Activated CD4-positive, alpha-beta memory T cell treated with anti-CD3 and anti-CD28 coated beads for 36 hours (primary cell): ENCODE data around the gene GRM7. TPM values are rescaled to one million over a fixed set of nuclear protein-coding genes. Genes with fewer than 3 reads are reported as not detected.

Source experiments
- CTCF ChIA-PET: fragments of 350-600 bp; sonication (Branson Sonifier 250); formaldehyde crosslinking; loops from one replicate; lab custom pipeline; 2021; ENCODE audit warnings: antibody characterized with exemption, inconsistent platforms; lab: Charles Lee
- POLR2A ChIA-PET: fragments of 350-600 bp; sonication (Branson Sonifier 250); formaldehyde crosslinking; loops from one replicate; lab custom pipeline; 2021; ENCODE audit warnings: antibody characterized with exemption; lab: Charles Lee
- DNase-seq: peaks from one replicate; pipeline ENCODE4 v3.0.0-alpha.2; 2020
- H3K27ac Mint-ChIP-seq: one replicate; pipeline ENCODE4 v1.8.0; 2021; ENCODE audit warnings: mixed read lengths
- H3K27me3 Mint-ChIP-seq: one replicate; pipeline ENCODE4 v1.8.0; 2021; ENCODE audit warnings: mixed read lengths
- H3K36me3 Mint-ChIP-seq: one replicate; pipeline ENCODE4 v1.8.0; 2021; ENCODE audit warnings: mixed read lengths
- H3K4me1 Mint-ChIP-seq: one replicate; pipeline ENCODE4 v1.8.0; 2021; ENCODE audit warnings: low read depth, mixed read lengths
- H3K4me3 Mint-ChIP-seq: one replicate; pipeline ENCODE4 v1.8.0; 2021; ENCODE audit warnings: mild to moderate bottlenecking, mixed read lengths
- H3K9me3 Mint-ChIP-seq: one replicate; pipeline ENCODE4 v1.8.0; 2021; ENCODE audit warnings: mixed read lengths
- intact Hi-C: fragments of 100-400 bp; cut with micrococcal nuclease; formaldehyde crosslinking; loops from one replicate; pipeline ENCODE4 v1.15.1; 2023
- total RNA-seq, 2 experiments: library from RNA; stranded (reverse); gene quantifications; one replicate each; pipeline ENCODE4 v1.2.3, GENCODE V29; 2021

GRM7 gene
- total RNA-seq, result not detected

DNA sequence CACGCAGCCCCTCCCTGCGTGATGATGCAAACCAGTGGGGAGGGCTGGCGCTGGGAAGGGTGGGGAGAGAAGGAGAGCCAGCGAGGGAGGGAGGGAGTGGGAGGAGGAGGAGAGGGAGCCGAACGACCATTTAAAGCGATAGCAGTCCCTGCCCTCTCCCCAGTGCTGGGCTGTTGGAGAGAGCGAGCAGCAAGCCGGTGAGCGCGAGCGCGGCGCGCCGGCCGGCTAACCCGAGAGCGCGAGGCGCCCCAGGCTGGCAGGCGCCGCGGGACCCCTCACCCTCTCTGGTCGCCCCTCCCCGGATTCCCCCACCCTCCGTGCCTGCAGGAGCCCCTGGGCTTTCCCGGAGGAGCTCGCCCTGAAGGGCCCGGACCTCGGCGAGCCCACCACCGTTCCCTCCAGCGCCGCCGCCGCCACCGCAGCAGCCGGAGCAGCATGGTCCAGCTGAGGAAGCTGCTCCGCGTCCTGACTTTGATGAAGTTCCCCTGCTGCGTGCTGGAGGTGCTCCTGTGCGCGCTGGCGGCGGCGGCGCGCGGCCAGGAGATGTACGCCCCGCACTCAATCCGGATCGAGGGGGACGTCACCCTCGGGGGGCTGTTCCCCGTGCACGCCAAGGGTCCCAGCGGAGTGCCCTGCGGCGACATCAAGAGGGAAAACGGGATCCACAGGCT is at the start of gene GRM7:
Gene GRM7 (plus strand): TSS at position 162 of the 671 bp plus-strand sequence.
- H3K27ac Mint-ChIP-seq, result no peak within 1 kb of the TSS
- no peak for DNase-seq
- H3K4me3 Mint-ChIP-seq, result no peak within 1 kb of the TSS
- H3K36me3 Mint-ChIP-seq, result peaks cover 2% of the 10 kb centered on the region
- ChIA-PET POLR2A (no interaction called here), CTCF (no interaction called here)
- peaks cover 16% of the 10 kb centered on the region for H3K27me3 Mint-ChIP-seq
- peaks cover 3% of the 10 kb centered on the region for H3K9me3 Mint-ChIP-seq
- H3K4me1 Mint-ChIP-seq, result peaks cover 2% of the 10 kb centered on the region
- intact Hi-C loops, result no loop called here

DNA sequence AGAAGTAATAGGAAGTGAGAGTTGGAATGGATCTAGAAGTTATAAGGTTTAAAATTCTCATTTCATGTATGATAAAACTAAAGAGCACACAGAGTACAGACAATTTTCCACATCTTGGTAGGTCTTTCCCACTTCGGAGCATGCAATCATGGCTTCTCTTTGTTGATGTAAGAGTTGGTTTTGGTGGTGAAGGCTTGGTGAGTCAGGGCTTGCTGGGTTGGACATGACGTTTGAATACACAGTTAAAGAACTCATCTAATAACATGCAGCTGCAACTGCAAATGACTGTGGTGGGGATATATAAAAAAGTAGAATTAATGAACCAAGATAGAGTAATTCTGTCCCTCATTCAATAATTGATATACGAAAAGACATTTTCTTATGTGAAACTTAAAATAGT is 39.5 kb upstream of the GRM7 start:
- no peaks in the 10 kb centered on the region for H3K4me1 Mint-ChIP-seq
- H3K27me3 Mint-ChIP-seq, result no peaks in the 10 kb centered on the region
- H3K9me3 Mint-ChIP-seq, result no peaks in the 10 kb centered on the region
- intact Hi-C loops, result no loop called here
- no peaks in the 10 kb centered on the region for H3K36me3 Mint-ChIP-seq
- H3K27ac Mint-ChIP-seq, result no peak overlapping the region
- CTCF ChIA-PET, result no interaction called here
- no peak overlapping the region for H3K4me3 Mint-ChIP-seq
- DNase-seq, result no peak
- POLR2A ChIA-PET, result no interaction called here

DNA sequence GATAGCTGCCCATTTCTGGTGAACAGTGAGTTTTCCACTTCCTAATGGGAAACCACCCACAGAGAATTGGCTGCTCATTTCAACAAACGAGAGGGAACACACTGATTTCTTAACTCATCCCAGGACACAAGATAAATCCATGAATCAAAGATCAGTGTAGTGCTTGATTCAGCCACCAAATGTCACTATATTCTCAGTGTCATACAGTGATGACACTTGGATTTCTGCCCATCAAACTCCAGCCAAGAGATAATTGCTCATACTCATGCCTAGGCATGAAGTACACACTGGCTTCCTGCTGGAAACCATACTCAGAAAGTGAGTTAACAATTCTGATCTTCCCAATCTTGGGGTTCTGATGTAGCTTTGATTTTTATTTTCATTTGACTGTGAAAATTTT is 35.4 kb upstream of the GRM7 start:
- no peaks in the 10 kb centered on the region for H3K36me3 Mint-ChIP-seq
- H3K4me1 Mint-ChIP-seq, result no peaks in the 10 kb centered on the region
- POLR2A ChIA-PET, result no interaction called here

DNA sequence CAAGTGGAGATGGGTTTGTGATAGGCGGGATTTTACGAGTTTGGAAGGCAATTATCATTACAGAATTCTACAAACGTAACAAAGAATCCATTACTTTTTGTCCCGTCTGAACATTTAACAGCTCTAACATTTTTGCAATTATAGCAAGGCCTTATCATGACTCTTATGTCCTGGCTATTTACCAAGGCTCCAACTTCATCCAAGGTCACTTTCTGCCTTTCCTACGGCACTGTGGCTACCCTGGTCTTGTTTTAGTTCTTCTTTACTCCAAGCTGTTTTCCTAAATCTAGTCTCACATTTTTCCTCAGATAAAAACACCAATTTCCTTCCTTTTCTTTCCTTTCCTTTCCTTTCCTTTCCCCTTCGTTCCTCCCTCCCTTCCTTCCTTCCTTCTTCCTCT is 33.5 kb upstream of the GRM7 start:
- Mint-ChIP-seq H3K27me3 (no peaks in the 10 kb centered on the region), H3K9me3 (peaks cover 10% of the 10 kb centered on the region), H3K4me1 (no peaks in the 10 kb centered on the region), H3K27ac (no peak overlapping the region), H3K4me3 (no peak overlapping the region), H3K36me3 (no peaks in the 10 kb centered on the region)
- CTCF ChIA-PET, result no interaction called here
- no peak for DNase-seq
- POLR2A ChIA-PET, result no interaction called here
- intact Hi-C loops, result no loop called here

More for the DNA sequence above, 35.4 kb upstream of the GRM7 start:
- Mint-ChIP-seq H3K27me3 (no peaks in the 10 kb centered on the region), H3K9me3 (peaks cover 5% of the 10 kb centered on the region), H3K27ac (no peak overlapping the region), H3K4me3 (no peak overlapping the region)
- no peak for DNase-seq
- intact Hi-C loops, result no loop called here
- CTCF ChIA-PET, result no interaction called here

DNA sequence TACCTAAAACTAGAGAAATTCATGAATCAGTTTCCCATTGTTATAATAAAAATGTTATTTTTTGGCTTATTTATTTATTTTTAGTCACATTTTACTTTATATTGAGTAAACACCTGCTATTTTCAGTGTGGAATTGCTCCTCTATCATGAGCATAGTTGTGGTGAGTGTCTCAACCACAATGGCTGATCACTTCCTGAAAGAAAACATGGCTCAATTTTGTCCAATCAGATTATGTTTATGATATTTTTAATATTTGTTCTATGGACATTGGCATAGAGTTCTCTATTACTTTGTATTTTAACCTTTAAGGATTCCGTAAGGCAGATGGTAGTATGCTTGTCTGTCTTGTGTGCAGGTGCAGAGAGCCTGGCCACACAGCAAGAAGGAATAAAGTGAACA is 16.2 kb upstream of the GRM7 start:
- H3K4me1 Mint-ChIP-seq, result no peaks in the 10 kb centered on the region
- DNase-seq, result no peak
- no peak overlapping the region for H3K27ac Mint-ChIP-seq
- no peaks in the 10 kb centered on the region for H3K36me3 Mint-ChIP-seq
- H3K4me3 Mint-ChIP-seq, result no peak overlapping the region
- H3K27me3 Mint-ChIP-seq, result no peaks in the 10 kb centered on the region
- H3K9me3 Mint-ChIP-seq, result peaks cover 8% of the 10 kb centered on the region
- CTCF ChIA-PET, result interaction anchor here (0.6 kb wide), 1 partner anchor 1418 kb away, joined by 4 read pairs; no protein-coding TSS in a partner anchor
- intact Hi-C loops, result no loop called here
- POLR2A ChIA-PET, result no interaction called here

DNA sequence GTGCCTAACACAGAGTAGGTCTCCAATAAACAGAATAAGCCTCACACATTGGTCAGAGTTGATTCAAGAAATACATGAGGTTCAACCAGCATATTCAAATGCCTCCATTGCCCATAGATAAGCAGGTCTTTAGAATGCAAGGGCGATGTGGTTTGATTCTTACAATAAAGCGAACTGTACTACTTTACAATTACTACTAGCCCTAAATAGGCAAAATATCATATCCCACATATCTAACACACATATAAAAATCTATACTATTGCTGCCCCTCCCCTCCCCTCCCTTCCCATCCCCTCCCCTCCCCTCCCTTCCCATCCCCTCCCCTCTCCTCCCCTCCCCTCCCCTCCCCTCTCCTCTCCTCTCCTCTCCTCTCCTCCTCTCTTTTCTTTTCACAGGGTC is 6.7 kb upstream of the GRM7 start:
- no peak for DNase-seq
- ChIA-PET POLR2A (no interaction called here), CTCF (no interaction called here)
- Mint-ChIP-seq H3K36me3 (no peaks in the 10 kb centered on the region), H3K9me3 (peaks cover 4% of the 10 kb centered on the region), H3K27ac (no peak overlapping the region), H3K27me3 (no peaks in the 10 kb centered on the region), H3K4me3 (no peak overlapping the region), H3K4me1 (no peaks in the 10 kb centered on the region)
- intact Hi-C loops, result no loop called here

DNA sequence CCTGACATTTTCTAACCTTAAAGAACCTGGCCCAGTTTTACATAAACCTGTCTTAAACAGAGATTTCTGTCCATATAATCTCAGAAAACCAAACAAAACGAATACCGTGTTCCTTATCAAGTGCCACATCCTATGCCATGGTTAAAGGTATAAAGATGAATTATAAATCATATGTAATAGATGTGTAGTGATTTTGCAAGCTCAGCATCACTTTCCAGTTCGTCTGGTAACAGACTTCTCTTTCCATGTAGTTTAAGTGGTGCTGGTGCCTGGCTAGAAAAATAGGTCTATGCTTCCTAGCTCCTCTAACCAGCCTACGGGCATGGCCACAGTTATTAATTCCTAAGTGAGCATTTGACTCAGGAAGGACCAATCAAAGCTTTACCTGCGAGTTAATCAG is 3.4 kb upstream of the GRM7 start:
- CTCF ChIA-PET, result no interaction called here
- no peak overlapping the region for H3K4me3 Mint-ChIP-seq
- peaks cover 7% of the 10 kb centered on the region for H3K27me3 Mint-ChIP-seq
- intact Hi-C loops, result no loop called here
- H3K27ac Mint-ChIP-seq, result no peak overlapping the region
- POLR2A ChIA-PET, result no interaction called here
- peaks cover 2% of the 10 kb centered on the region for H3K4me1 Mint-ChIP-seq
- H3K9me3 Mint-ChIP-seq, result peaks cover 3% of the 10 kb centered on the region
- H3K36me3 Mint-ChIP-seq, result peaks cover 2% of the 10 kb centered on the region
- DNase-seq, result no peak

DNA sequence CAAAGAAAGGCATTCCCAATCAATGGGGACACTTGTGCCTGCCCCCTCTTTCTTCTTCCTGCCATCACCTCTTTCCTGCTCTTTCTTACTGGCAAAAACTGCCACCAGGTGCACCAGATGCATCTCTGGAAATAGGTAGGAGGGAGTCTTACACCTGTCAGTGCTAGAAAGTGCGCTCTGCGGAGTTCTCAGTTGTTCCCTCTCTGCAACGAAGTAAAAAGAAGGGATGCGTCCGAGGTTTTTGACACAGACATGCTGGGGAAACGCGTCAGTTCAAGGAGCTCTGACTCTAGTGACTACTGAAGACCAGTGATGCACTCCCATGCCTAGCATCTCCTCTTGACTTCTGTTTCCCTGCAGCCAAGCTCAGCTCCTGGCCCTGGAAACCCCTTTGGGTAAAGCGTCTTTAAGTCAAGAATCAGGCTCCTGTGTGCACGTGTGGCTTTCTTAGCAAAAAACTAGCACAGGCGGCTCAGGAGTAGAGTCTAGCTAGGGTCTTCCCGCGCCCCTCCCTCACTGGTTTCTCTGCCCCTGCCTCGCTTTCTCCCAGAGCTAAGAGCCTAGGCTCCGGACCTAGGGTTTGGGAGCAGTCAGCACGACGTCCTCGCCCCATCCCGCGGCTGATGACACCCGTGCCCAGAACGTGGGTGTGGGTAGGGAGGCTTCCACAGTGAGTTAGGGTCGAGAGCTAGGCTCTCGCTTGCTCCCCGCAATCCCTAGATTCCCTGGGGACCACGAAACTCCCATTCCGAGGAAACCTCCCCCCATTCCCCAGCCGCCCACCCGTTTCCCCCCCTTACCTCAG is 564 bp upstream of the GRM7 start:
- peaks cover 16% of the 10 kb centered on the region for H3K27me3 Mint-ChIP-seq
- intact Hi-C loops, result no loop called here
- H3K9me3 Mint-ChIP-seq, result peaks cover 3% of the 10 kb centered on the region
- CTCF ChIA-PET, result no interaction called here
- DNase-seq, result no peak
- no peak overlapping the region for H3K4me3 Mint-ChIP-seq
- peaks cover 2% of the 10 kb centered on the region for H3K36me3 Mint-ChIP-seq
- H3K4me1 Mint-ChIP-seq, result peaks cover 2% of the 10 kb centered on the region
- H3K27ac Mint-ChIP-seq, result no peak overlapping the region
- POLR2A ChIA-PET, result no interaction called here

DNA sequence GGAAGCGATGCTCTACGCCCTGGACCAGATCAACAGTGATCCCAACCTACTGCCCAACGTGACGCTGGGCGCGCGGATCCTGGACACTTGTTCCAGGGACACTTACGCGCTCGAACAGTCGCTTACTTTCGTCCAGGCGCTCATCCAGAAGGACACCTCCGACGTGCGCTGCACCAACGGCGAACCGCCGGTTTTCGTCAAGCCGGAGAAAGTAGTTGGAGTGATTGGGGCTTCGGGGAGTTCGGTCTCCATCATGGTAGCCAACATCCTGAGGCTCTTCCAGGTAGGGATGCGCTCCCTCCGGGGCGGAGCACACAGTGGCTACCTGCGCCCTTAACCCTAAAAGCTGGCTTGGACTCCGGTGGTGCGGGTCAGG is 698 bp downstream of the GRM7 start:
- intact Hi-C loops, result no loop called here
- Mint-ChIP-seq H3K36me3 (peaks cover 2% of the 10 kb centered on the region), H3K4me1 (peaks cover 2% of the 10 kb centered on the region), H3K4me3 (no peak overlapping the region), H3K27ac (no peak overlapping the region), H3K9me3 (peaks cover 3% of the 10 kb centered on the region), H3K27me3 (peaks cover 16% of the 10 kb centered on the region)
- POLR2A ChIA-PET, result no interaction called here
- CTCF ChIA-PET, result no interaction called here
- DNase-seq, result no peak

DNA sequence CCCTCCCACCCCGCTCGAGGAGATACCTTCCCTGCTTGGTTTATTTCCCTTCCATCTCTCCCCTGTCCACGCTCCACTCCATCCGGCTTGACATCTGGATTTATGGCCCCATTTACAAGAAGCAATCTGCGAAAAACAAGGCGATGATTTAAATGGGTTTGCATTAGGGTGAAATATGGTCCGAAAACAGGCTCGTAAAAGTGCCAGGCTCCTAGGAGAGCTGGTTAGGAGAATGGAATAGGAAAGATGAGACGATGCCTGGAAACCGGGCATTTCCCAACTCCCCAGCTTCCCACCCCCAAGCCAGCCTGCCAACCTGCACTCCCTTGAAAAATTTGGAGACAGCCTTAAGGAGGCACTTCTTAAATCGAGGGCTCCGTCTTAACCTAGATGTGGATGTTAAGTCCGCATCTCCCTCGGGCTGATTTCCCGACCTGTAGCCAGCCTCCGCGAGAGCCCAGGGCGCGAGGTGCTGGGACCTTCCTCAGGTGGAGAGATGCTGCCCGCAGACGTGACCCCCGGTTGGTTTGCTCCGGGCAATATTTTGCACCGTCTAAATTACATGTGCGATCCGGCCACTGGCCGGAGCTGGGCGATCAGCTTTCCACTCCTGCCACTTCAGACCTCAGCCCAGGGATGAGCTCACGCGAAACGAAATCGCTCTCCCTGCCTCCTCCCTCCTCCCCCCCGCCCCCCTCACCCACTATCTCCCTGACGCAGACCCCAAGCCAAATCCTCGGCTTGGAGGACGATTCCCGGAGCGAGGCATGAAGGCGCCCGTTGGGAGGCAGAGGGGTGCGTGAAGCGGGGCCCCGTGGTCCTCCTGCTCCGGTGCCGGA is 1.3 kb downstream of the GRM7 start:
- ChIA-PET POLR2A (no interaction called here), CTCF (no interaction called here)
- intact Hi-C loops, result no loop called here
- Mint-ChIP-seq H3K36me3 (peaks cover 2% of the 10 kb centered on the region), H3K27me3 (peaks cover 16% of the 10 kb centered on the region), H3K9me3 (peaks cover 3% of the 10 kb centered on the region), H3K4me1 (peaks cover 2% of the 10 kb centered on the region), H3K27ac (no peak overlapping the region), H3K4me3 (no peak overlapping the region)
- no peak for DNase-seq

DNA sequence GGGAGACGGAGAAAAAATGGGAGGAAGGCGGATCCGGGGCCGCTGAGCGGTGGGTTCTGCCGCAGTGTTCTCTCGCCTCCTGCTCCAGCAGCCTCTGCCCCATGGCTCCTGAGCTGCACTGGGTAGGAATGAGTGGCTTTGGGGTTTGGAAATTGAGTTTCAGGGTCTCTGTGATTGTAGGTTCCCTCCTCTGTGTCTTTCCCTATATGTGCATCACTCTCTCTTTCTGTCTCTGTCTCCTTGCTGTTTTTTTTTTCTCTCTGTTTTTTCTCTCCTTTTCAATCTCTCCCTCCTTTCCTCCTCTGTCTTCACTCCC is 1.9 kb downstream of the GRM7 start:
- POLR2A ChIA-PET, result no interaction called here
- Mint-ChIP-seq H3K36me3 (peaks cover 2% of the 10 kb centered on the region), H3K9me3 (peaks cover 3% of the 10 kb centered on the region), H3K4me3 (no peak overlapping the region), H3K4me1 (peaks cover 2% of the 10 kb centered on the region), H3K27ac (no peak overlapping the region), H3K27me3 (peaks cover 16% of the 10 kb centered on the region)
- intact Hi-C loops, result no loop called here
- CTCF ChIA-PET, result no interaction called here
- DNase-seq, result no peak

DNA sequence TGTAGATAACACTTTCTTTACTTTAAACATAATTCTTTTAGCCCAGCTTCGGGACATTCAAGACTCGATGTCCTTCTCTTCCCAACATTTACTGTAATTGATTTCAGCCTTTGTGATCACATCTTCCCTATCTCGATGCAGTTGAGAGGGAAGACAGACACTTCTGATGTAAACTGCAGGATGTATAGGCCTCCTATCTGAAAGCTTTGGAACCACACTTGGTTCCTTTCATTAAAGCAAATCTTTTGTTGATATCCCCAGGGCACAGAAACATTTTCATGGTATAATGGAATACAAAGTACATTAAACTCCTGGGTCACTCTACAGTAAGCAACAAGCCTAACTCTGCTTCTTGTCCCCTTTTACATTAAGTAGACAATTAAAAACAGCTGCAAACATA is 6.4 kb downstream of the GRM7 start:
- Mint-ChIP-seq H3K4me1 (no peaks in the 10 kb centered on the region), H3K27ac (no peak overlapping the region)
- CTCF ChIA-PET, result no interaction called here

More for the DNA sequence above, 6.4 kb downstream of the GRM7 start:
- Mint-ChIP-seq H3K4me3 (no peak overlapping the region), H3K9me3 (no peaks in the 10 kb centered on the region), H3K36me3 (no peaks in the 10 kb centered on the region), H3K27me3 (peaks cover 9% of the 10 kb centered on the region)
- DNase-seq, result no peak
- POLR2A ChIA-PET, result no interaction called here
- intact Hi-C loops, result no loop called here
